ENCODE results near the gene TMEM132D.

The TMEM132D gene

GRCh38 chr12:129534966-129535750 lies 368.7 kb downstream of the TMEM132D start:
- no peak for DNase-seq (ENCODE audit: low read depth)

GRCh38 chr12:129532707-129533499 lies 370.9 kb downstream of the TMEM132D start:
- no peak for DNase-seq (ENCODE audit: low read depth)

DNA sequence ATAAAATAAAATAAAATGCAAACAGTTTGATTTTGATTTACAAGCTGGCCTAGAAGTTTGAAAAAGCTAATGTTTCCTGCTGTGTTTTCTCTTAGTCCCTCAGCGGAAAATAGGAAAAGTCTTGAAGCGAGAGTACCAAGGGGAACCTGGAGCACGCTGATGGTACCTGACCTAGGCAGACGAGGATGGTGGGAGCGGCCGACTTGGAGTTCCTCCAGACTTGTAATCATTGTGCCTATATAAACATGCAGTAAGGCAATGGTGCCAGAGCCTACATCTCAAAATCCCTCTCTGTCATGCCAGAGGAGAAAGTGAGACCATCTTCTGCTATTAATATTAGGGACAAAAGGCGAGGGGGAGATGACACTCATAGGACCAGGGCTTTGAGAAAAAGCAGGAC lies 371.7 kb downstream of the TMEM132D start:
- DNase-seq (ENCODE audit: low read depth): no peak

DNA sequence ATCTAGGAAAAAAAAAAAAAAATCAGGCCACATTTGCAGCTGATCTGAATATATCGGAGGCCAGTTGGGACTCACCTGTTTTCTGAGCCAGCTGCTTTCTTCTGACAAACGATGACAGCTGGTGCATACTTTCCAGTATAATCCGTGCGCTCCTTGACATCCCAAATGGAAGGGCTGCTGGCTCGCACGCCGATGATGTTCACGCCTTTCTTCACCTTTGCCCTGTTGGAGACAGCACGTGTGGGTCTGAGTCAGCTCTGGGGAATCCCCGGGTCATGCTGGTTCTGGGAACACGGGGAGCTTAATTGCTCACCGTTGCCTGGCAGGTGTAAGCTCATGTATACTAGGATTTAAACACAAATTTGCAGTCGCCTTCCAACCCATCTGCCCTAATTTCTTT lies 372.8 kb downstream of the TMEM132D start:
- no peak for DNase-seq (ENCODE audit: low read depth)

DNA sequence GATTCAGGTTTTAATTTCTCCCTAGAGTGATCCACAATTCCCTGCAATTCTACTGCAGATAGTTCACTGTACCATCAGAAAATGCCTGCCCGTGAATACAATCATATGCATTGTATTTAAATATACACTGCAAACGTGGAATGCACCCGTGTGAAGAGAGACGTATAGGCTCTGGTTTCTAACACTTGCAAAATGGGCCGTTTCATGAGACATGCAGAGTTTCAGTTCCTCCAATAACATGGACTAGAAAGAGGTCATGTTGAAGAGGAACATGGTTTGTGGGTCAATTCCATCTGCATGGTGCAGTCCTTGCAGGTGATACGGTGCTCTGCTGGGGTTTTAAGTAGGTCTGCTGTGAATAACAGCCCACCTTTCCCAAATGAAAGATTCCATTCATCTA lies 373.3 kb downstream of the TMEM132D start:
- no peak for DNase-seq (ENCODE audit: low read depth)

- DNase-seq (ENCODE audit: low read depth): no peak
Measured at GRCh38 chr12:129527506-129527905, 376.3 kb downstream of the TMEM132D start.

DNA sequence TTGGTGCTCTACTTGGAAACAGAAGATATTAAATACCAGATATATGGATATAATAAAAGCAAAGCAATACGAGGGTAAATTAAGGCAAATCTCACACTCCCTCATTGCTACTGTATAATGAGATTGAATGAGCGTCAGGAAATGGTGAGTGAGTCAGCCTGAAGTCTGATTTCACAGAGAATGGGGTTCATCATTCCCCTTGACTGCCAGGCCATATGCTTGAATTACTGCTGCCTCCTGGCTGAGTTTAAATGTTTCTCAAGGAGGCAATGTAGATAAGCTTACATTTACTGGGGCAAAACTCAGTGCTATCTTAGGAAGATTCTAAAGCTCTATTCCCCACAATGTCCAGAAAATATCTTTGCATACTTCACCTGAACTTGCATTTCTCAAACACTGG lies 380.2 kb downstream of the TMEM132D start:
- no peak for DNase-seq (ENCODE audit: low read depth)

DNA sequence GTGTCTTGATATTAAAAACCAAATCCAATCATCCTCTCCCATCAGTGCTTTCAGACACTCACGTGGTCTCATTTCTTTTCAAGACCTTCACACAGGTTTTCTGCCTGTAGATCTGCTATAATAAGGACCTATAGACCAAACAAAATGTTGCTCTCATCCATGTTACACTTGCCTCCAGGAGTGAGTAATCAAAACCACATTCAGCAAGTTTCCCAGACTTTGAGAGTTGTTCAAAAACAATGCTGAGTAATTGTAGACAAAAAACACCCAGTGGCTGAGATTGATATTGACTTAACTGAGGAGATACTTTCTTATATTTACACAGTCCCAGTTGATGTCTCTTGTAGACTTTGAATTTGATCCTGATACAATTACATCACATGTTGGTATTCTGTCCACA lies 383.1 kb downstream of the TMEM132D start:
- DNase-seq (ENCODE audit: low read depth): no peak

DNA sequence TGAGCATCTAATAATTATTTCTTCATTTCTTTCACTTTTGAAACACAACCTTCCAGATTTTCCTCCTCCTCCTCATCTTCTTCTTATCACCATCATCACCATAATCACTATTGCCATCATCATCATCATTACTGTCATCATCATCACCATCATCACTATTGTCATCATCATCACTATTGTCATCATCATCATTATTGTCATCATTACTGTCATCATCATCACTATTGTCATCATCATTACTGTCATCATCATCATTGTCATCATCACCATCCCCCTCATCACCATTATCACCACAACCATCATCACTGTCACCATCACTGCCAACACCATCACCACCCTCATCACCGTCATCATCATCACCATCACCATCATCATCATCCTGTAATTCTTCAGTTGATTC lies 400.0 kb downstream of the TMEM132D start:
- no peak for DNase-seq (ENCODE audit: low read depth)

DNA sequence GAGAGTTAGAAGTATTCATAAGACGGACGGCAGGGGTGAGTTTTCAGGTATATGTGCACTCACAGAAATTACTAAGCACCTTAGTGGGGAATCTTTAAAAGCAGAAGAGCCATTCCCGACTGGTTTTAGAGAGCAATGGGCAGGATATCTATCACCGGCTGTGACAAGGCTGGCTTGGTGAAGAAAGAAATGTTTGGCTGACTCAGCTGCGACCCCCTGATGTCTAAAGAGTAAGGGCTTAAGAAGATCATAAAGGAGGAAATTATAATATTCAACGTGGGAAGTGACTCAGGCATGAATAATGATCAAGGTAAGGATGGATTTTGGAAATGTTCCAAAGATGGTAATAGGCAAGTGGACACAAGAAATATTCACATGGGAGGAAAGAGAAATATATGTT lies 407.6 kb downstream of the TMEM132D start:
- no peak for DNase-seq (ENCODE audit: low read depth)

DNA sequence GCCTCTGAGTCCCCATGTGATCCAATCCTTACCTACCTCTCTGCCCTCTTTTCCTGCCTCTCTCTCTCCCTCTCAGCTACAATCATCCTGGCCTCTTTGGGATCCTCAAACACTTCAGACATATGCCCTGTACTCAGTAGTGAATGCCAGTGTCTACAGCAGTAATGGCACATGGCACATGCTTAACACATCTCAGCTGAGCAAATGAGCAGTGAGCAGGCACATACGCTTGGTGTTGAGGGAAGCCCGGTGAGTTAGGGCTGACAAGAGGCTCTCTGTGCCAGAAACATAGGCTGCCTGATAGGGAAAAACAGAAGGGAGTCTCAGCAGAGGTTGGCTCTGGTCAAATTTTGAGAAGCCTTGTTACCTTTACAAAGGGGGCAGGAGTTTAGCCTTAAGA lies 409.1 kb downstream of the TMEM132D start:
- DNase-seq (ENCODE audit: low read depth): no peak

DNA sequence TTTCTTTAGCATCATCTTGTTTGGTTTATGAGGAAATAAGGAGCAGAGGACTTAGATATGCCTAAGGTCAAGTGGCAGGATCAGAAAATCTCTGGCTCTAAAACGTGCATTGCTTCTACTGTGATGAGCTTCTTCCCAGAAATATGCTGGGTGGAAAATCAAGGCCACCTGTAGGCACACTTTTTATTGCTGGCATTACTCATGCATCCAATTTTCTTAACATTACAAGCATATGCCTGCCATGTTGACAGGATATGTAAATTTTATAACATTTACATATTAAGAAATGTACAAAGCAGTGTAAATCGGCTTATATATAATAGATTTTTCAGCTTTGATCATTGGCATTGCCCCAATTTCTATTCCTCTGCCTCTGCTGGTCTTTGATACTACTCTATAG lies 409.6 kb downstream of the TMEM132D start:
- no peak for DNase-seq (ENCODE audit: low read depth)

- no peak for DNase-seq (ENCODE audit: low read depth)
Measured at GRCh38 chr12:129489100-129489676, 414.6 kb downstream of the TMEM132D start.

DNA sequence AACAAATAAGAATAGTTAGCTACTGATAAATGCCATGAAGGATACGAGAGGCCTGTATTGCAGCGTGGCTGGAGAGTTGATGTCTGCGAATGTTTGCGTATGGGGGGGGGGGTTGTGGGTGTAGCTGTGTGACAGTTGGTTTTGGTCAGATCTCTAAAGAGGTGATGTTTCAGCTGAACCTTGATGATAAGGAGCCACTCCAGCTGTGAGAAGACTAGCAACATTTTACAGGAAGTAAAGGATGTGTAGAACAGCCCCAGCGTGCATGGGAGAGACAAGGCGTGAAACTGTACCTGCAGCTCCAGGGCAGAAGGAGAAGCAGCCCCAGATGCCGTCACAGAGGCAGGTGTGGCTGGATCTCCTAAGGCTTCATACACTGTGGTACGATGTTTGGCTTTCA lies 416.9 kb downstream of the TMEM132D start:
- no peak for DNase-seq (ENCODE audit: low read depth)

DNA sequence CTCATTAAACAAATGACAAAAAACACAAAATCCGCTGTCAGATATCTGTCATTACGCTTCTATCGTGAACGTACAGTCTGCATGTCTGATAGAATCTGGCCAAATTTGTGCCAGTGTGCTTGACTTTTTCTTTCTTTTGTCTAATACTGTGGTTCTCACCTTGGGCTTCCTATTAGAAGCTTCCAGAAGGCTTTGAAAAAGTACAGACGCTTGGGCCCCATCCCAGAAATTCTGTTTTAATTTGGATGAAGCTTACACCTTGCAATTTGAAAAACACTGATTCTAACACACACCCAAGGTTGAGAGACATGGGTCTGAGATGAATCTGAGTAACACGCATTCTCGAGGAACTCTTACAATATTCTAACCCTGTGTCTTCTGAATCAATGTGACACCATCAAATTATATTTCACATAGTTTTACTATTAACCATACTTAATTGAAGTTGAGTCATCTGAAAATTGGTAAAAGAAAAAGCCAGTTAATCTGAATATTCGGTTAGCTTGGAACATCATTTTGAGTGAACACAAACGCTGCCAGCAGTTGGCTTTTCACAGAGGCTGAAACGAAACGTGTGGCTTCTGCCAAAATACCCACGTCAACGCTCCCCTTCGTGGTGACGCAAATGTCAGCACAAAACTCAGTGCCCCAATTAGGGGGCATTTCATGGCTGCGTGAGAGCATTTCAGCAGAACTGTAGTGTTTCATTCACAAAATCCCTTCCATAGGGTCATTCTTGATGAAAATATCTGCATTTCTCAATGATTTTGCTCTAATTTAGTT lies 420.5 kb downstream of the TMEM132D start:
- no peak for DNase-seq (ENCODE audit: low read depth)

- no peak for DNase-seq (ENCODE audit: low read depth)
Measured at GRCh38 chr12:129481921-129482320, 421.9 kb downstream of the TMEM132D start.

- DNase-seq (ENCODE audit: low read depth): no peak
Measured at GRCh38 chr12:129470196-129470595, 433.6 kb downstream of the TMEM132D start.

DNA sequence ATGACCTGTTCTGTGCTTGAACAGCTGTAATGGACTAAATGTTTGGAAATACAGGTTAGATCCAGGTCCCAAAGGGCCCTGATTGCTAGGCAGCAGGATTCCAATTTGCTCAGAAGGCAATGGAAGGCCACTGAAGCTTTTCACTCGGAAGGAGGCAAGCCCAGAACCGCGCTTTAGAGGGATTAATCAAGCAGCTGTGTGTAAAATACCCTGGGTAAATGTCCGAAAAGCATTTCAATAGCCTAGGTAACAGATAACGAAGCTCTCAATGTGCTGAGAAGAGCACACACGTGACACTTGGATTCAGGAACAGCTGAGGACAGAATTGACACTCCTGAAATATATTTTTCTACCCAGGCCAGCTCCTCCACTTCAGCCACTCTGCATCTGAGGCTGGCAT lies 436.1 kb downstream of the TMEM132D start:
- no peak for DNase-seq (ENCODE audit: low read depth)

DNA sequence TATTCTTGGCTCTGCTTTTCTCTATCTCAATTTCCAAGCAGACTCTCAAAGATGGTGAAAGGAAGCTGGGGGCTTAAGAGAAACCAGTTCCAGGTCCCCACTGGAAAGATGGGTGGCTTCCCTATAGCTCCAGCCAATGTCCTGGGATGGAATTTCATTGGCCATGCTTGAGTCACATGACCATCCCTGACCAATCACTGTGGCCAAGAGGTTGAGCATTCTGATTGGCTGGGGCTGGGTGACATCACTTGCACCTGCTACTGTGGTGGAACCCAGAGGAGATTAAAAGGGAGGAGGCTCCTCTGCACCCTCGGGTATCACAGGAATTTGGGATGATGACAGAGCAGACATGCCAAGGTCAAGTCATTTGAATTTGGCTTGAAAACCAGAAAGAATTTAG lies 436.5 kb downstream of the TMEM132D start:
- no peak for DNase-seq (ENCODE audit: low read depth)

GRCh38 chr12:129466499-129466898 lies 437.3 kb downstream of the TMEM132D start:
- no peak for DNase-seq (ENCODE audit: low read depth)

- no peak for DNase-seq (ENCODE audit: low read depth)
Measured at GRCh38 chr12:129459886-129460285, 443.9 kb downstream of the TMEM132D start.

DNA sequence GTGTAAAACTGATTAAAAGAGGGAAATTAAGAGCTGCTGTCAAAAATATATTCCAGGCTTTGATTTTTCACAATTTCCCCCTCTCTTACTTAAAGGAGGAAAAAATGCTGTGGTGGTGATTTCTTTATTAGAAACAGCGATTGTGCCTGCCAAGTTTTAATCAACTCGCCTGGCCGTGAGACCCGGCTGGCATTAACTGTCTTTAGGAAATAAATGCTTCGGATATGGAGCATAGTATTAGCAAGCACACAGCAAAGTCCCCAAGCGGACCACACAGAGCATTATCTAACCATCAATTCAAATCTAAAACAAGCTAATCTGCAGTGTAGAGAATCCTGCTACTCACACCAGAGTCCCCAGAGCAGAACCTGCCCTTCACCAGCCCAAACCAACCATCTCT lies 457.1 kb downstream of the TMEM132D start:
- DNase-seq (ENCODE audit: low read depth): no peak

Measured in activated gamma-delta T cell treated with anti-CD3 and anti-CD28 coated beads, Interleukin-2, amount 50 U/mL, for 16 hours (primary cell).